Measurements from ENCODE around the gene KIF1A. TPM values are rescaled to one million over a fixed set of nuclear protein-coding genes. Genes with fewer than 3 reads are reported as not detected.

KIF1A gene
- polyA plus RNA-seq, 1 donor: 15.8 TPM

GRCh38 chr2:240760576-240761246 lies 59.3 kb downstream of the KIF1A start:
- Histone ChIP-seq H3K27me3 (ENCODE audit: control insufficient read depth, insufficient read depth, low read length) (no peaks in the 10 kb centered on the region), H3K4me3 (ENCODE audit: low read length) (no peak overlapping the region), H3K9me3 (ENCODE audit: control insufficient read depth, low read depth, low read length) (no peaks in the 10 kb centered on the region), H3K36me3 (ENCODE audit: control insufficient read depth, insufficient read depth, low read length) (no peaks in the 10 kb centered on the region), H3K4me1 (ENCODE audit: control insufficient read depth, insufficient read depth, low read length) (no peaks in the 10 kb centered on the region), H3K27ac (ENCODE audit: low read length) (no peak overlapping the region)
- DNase-seq: no peak
- no CpG with 5 or more reads among the region's 22 CpGs for WGBS (ENCODE audit: insufficient coverage, low lambda C conversion rate)

GRCh38 chr2:240760121-240760520 lies 59.9 kb downstream of the KIF1A start:
- Histone ChIP-seq H3K27me3 (ENCODE audit: control insufficient read depth, insufficient read depth, low read length) (no peaks in the 10 kb centered on the region), H3K36me3 (ENCODE audit: control insufficient read depth, insufficient read depth, low read length) (no peaks in the 10 kb centered on the region), H3K4me1 (ENCODE audit: control insufficient read depth, insufficient read depth, low read length) (no peaks in the 10 kb centered on the region), H3K4me3 (ENCODE audit: low read length) (no peak overlapping the region), H3K9me3 (ENCODE audit: control insufficient read depth, low read depth, low read length) (no peaks in the 10 kb centered on the region), H3K27ac (ENCODE audit: low read length) (no peak overlapping the region)
- no peak for DNase-seq
- WGBS (ENCODE audit: insufficient coverage, low lambda C conversion rate): no CpG with 5 or more reads among the region's 7 CpGs

- Histone ChIP-seq H3K36me3 (ENCODE audit: control insufficient read depth, insufficient read depth, low read length) (no peaks in the 10 kb centered on the region), H3K27me3 (ENCODE audit: control insufficient read depth, insufficient read depth, low read length) (no peaks in the 10 kb centered on the region), H3K27ac (ENCODE audit: low read length) (no peak overlapping the region), H3K4me3 (ENCODE audit: low read length) (no peak overlapping the region), H3K9me3 (ENCODE audit: control insufficient read depth, low read depth, low read length) (no peaks in the 10 kb centered on the region), H3K4me1 (ENCODE audit: control insufficient read depth, insufficient read depth, low read length) (no peaks in the 10 kb centered on the region)
- WGBS (ENCODE audit: insufficient coverage, low lambda C conversion rate): no CpG with 5 or more reads among the region's 5 CpGs
- no peak for DNase-seq
Measured at GRCh38 chr2:240759459-240759858, 60.6 kb downstream of the KIF1A start.

- H3K27ac ChIP-seq (ENCODE audit: low read length): no peak overlapping the region
- H3K27me3 ChIP-seq (ENCODE audit: control insufficient read depth, insufficient read depth, low read length): no peaks in the 10 kb centered on the region
- H3K4me1 ChIP-seq (ENCODE audit: control insufficient read depth, insufficient read depth, low read length): no peaks in the 10 kb centered on the region
- no peaks in the 10 kb centered on the region for H3K36me3 ChIP-seq (ENCODE audit: control insufficient read depth, insufficient read depth, low read length)
- no CpG with 5 or more reads among the region's 31 CpGs for WGBS (ENCODE audit: insufficient coverage, low lambda C conversion rate)
- no peak overlapping the region for H3K4me3 ChIP-seq (ENCODE audit: low read length)
- DNase-seq: no peak
- no peaks in the 10 kb centered on the region for H3K9me3 ChIP-seq (ENCODE audit: control insufficient read depth, low read depth, low read length)
Measured at GRCh38 chr2:240757086-240757614, 62.9 kb downstream of the KIF1A start.

GRCh38 chr2:240752209-240752608 lies 67.8 kb downstream of the KIF1A start:
- Histone ChIP-seq H3K27ac (ENCODE audit: low read length) (no peak overlapping the region), H3K9me3 (ENCODE audit: control insufficient read depth, low read depth, low read length) (no peaks in the 10 kb centered on the region), H3K4me1 (ENCODE audit: control insufficient read depth, insufficient read depth, low read length) (no peaks in the 10 kb centered on the region), H3K4me3 (ENCODE audit: low read length) (no peak overlapping the region), H3K27me3 (ENCODE audit: control insufficient read depth, insufficient read depth, low read length) (no peaks in the 10 kb centered on the region), H3K36me3 (ENCODE audit: control insufficient read depth, insufficient read depth, low read length) (no peaks in the 10 kb centered on the region)
- WGBS (ENCODE audit: insufficient coverage, low lambda C conversion rate): no CpG with 5 or more reads among the region's 10 CpGs
- no peak for DNase-seq

GRCh38 chr2:240750409-240750808 lies 69.6 kb downstream of the KIF1A start:
- Histone ChIP-seq H3K27ac (ENCODE audit: low read length) (no peak overlapping the region), H3K36me3 (ENCODE audit: control insufficient read depth, insufficient read depth, low read length) (no peaks in the 10 kb centered on the region), H3K9me3 (ENCODE audit: control insufficient read depth, low read depth, low read length) (no peaks in the 10 kb centered on the region), H3K27me3 (ENCODE audit: control insufficient read depth, insufficient read depth, low read length) (no peaks in the 10 kb centered on the region), H3K4me1 (ENCODE audit: control insufficient read depth, insufficient read depth, low read length) (no peaks in the 10 kb centered on the region), H3K4me3 (ENCODE audit: low read length) (no peak overlapping the region)
- DNase-seq: no peak
- no CpG with 5 or more reads among the region's 22 CpGs for WGBS (ENCODE audit: insufficient coverage, low lambda C conversion rate)

GRCh38 chr2:240749516-240749915 lies 70.5 kb downstream of the KIF1A start:
- H3K4me1 ChIP-seq (ENCODE audit: control insufficient read depth, insufficient read depth, low read length): no peaks in the 10 kb centered on the region
- H3K9me3 ChIP-seq (ENCODE audit: control insufficient read depth, low read depth, low read length): no peaks in the 10 kb centered on the region
- WGBS (ENCODE audit: insufficient coverage, low lambda C conversion rate): no CpG with 5 or more reads among the region's 7 CpGs
- no peak for DNase-seq
- H3K27ac ChIP-seq (ENCODE audit: low read length): no peak overlapping the region
- no peaks in the 10 kb centered on the region for H3K27me3 ChIP-seq (ENCODE audit: control insufficient read depth, insufficient read depth, low read length)
- no peaks in the 10 kb centered on the region for H3K36me3 ChIP-seq (ENCODE audit: control insufficient read depth, insufficient read depth, low read length)
- no peak overlapping the region for H3K4me3 ChIP-seq (ENCODE audit: low read length)

GRCh38 chr2:240747256-240747655 lies 72.8 kb downstream of the KIF1A start:
- no peaks in the 10 kb centered on the region for H3K9me3 ChIP-seq (ENCODE audit: control insufficient read depth, low read depth, low read length)
- H3K4me1 ChIP-seq (ENCODE audit: control insufficient read depth, insufficient read depth, low read length): no peaks in the 10 kb centered on the region
- DNase-seq: no peak
- no peak overlapping the region for H3K4me3 ChIP-seq (ENCODE audit: low read length)
- WGBS (ENCODE audit: insufficient coverage, low lambda C conversion rate): no CpG with 5 or more reads among the region's 11 CpGs
- no peak overlapping the region for H3K27ac ChIP-seq (ENCODE audit: low read length)
- no peaks in the 10 kb centered on the region for H3K27me3 ChIP-seq (ENCODE audit: control insufficient read depth, insufficient read depth, low read length)
- H3K36me3 ChIP-seq (ENCODE audit: control insufficient read depth, insufficient read depth, low read length): no peaks in the 10 kb centered on the region

GRCh38 chr2:240746671-240747070 lies 73.3 kb downstream of the KIF1A start:
- Histone ChIP-seq H3K27me3 (ENCODE audit: control insufficient read depth, insufficient read depth, low read length) (no peaks in the 10 kb centered on the region), H3K9me3 (ENCODE audit: control insufficient read depth, low read depth, low read length) (no peaks in the 10 kb centered on the region), H3K36me3 (ENCODE audit: control insufficient read depth, insufficient read depth, low read length) (no peaks in the 10 kb centered on the region), H3K27ac (ENCODE audit: low read length) (no peak overlapping the region), H3K4me3 (ENCODE audit: low read length) (no peak overlapping the region), H3K4me1 (ENCODE audit: control insufficient read depth, insufficient read depth, low read length) (no peaks in the 10 kb centered on the region)
- DNase-seq: no peak
- WGBS (ENCODE audit: insufficient coverage, low lambda C conversion rate): no CpG with 5 or more reads among the region's 16 CpGs

- Histone ChIP-seq H3K4me3 (ENCODE audit: low read length) (no peak overlapping the region), H3K9me3 (ENCODE audit: control insufficient read depth, low read depth, low read length) (no peaks in the 10 kb centered on the region), H3K4me1 (ENCODE audit: control insufficient read depth, insufficient read depth, low read length) (no peaks in the 10 kb centered on the region), H3K36me3 (ENCODE audit: control insufficient read depth, insufficient read depth, low read length) (no peaks in the 10 kb centered on the region), H3K27me3 (ENCODE audit: control insufficient read depth, insufficient read depth, low read length) (no peaks in the 10 kb centered on the region), H3K27ac (ENCODE audit: low read length) (no peak overlapping the region)
- no peak for DNase-seq
- no CpG with 5 or more reads among the region's 15 CpGs for WGBS (ENCODE audit: insufficient coverage, low lambda C conversion rate)
Measured at GRCh38 chr2:240745962-240746361, 74.1 kb downstream of the KIF1A start.

GRCh38 chr2:240745456-240745855 lies 74.6 kb downstream of the KIF1A start:
- no peak for DNase-seq
- WGBS (ENCODE audit: insufficient coverage, low lambda C conversion rate): no CpG with 5 or more reads among the region's 15 CpGs
- H3K4me1 ChIP-seq (ENCODE audit: control insufficient read depth, insufficient read depth, low read length): no peaks in the 10 kb centered on the region

More at GRCh38 chr2:240745456-240745855, 74.6 kb downstream of the KIF1A start:
- Histone ChIP-seq H3K9me3 (ENCODE audit: control insufficient read depth, low read depth, low read length) (no peaks in the 10 kb centered on the region), H3K27me3 (ENCODE audit: control insufficient read depth, insufficient read depth, low read length) (no peaks in the 10 kb centered on the region), H3K27ac (ENCODE audit: low read length) (no peak overlapping the region), H3K36me3 (ENCODE audit: control insufficient read depth, insufficient read depth, low read length) (no peaks in the 10 kb centered on the region), H3K4me3 (ENCODE audit: low read length) (no peak overlapping the region)
